ELR (cell line): ENCODE data around the gene CFLAR.
"Not testable (repeated sequence)": the region's sequence is repeated elsewhere in the genome, so short reads cannot be mapped to it uniquely, and the experiment has no call there.

Experiments used
- DNase-seq: peaks from one replicate; pipeline ENCODE4 v3.0.0-alpha.2; 2015; ENCODE audit warnings: low read depth

CFLAR gene

DNA sequence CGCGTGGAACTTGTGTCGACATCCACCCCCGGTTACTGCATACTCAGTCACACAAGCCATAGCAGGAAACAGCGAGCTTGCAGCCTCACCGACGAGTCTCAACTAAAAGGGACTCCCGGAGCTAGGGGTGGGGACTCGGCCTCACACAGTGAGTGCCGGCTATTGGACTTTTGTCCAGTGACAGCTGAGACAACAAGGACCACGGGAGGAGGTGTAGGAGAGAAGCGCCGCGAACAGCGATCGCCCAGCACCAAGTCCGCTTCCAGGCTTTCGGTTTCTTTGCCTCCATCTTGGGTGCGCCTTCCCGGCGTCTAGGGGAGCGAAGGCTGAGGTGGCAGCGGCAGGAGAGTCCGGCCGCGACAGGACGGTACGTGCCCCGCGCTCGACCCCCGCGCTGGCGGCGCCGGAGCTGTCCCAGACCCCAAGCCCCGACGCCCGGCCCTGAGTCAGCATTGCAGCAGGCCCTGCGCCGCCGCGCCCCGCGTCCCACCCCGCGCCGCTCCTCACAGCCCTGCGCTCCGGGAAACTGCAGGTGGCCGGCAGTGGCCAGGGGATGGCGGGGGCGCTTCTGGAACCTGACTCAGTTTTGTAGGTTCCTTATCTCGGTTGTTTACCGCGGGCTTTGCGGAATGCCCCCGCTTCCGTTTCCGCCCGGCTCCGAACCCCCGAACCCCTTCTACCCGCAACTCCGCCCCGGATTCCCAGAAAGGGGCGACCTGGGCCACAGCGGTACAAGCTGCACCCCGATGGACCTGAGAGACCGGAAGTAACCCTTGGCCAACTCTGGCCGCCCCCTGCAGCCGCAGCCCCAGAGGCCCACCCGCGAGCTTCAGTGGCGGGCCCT, at the start of gene CFLAR:
Gene CFLAR, plus strand, starts transcription at position 50 of the 844 bp plus-strand sequence. CDS start 13,702 bp downstream, outside the sequence.
- peak; percentile 81 for DNase-seq

DNA sequence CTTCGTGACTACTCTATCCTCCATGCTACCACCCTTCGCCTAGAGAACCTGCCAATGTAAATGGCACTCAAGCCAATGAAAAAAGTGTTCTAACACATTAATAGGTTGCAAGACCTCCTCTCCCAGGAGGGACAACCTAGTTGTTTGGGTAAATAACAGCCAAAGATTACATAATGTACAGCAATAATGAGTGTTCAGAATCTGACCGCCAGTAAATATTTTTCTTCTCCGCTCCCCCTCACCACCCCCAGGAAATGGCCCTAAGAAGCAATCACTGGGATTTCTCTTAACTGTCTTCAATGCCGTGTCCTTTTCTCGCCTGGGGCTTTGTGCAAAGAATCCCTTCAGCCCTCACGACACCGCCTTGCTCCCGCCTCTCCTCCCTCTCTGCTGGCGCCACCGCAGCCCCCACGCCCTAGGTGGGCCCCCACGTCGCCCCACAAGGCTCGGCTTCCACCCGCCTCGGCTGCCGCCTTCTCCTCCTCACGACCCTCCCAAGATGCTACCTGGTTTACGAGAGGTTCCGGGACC, 45.0 kb upstream of the CFLAR start:
- DNase-seq = peak; percentile 50

DNA sequence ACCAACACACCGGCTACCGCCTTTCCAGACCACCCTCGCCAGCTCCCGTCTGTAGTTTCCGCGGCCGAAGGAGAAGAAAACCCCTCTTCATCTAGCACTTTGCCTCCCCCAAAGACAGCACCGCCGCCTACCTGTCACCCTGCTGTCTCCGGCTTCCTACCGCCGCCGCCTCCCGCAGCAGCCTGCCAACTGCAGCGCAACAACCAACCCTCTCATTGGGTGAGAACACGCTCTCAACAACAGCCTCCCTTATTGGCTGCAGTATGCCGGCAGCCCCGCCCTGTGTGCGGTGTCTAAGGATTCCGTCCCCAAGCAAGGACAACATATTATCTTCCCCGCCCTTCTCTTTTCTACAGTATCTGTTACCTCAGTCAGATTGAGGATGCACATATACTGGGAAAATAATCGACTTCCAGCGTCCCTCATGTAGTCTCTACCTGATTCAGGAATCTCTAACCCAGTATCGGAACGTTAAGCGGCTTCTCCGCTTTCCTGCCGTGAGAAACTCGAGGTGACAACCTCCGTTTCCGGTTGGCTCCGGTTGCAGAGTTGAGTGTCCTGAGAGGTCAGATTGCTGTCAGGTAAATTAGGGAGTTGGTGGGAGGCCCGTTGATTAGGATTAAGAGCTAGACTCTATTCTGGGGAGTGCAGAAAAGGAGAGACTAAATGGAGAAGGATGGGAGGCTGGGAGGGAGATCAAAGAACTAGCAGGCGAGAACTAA, 44.3 kb upstream of the CFLAR start, which contains the start of the genes HYCC2 and NDUFB3:
Gene HYCC2, minus strand, starts transcription at position 193 of the 722 bp plus-strand sequence. CDS start 47,662 bp downstream, outside the sequence.
Gene NDUFB3, plus strand, starts transcription at position 523 of the 722 bp plus-strand sequence. CDS start 6,882 bp downstream, outside the sequence.
- DNase-seq = peak; percentile 95

DNA sequence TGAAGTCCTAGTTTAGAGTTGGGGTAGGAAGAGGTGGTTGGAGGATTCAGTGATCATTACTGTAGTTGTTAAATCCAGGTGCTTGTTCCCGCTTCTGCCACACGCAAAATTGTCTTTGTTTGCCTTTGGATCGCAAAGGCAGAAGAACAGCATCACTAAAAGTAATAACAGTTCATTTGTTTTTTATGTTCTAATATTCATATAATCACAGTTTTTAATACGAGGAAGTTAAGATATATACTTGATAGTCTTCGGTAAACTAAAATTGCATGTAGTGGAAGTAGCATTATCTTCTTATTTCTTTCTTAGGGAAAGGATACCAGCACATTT, 43.8 kb upstream of the CFLAR start:
- DNase-seq = no peak

DNA sequence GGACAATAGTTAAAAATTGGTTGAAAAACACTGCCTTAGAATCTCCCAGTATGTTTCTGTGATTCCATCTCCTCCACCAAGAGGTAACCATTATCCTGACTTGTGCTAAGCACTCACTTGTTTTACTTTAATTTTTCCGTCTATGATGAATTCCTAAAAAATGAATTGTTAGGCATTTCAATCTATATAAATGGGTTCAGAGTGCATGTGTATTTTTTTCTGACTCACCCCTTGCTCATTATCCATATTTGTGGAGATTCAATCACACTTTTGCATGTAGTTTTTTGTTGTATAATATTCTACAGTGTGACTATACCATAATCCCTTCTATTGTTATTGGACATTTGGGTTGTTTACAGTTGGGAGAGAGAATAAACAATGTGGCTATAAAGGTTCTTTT, 42.9 kb upstream of the CFLAR start:
- DNase-seq = no peak

DNA sequence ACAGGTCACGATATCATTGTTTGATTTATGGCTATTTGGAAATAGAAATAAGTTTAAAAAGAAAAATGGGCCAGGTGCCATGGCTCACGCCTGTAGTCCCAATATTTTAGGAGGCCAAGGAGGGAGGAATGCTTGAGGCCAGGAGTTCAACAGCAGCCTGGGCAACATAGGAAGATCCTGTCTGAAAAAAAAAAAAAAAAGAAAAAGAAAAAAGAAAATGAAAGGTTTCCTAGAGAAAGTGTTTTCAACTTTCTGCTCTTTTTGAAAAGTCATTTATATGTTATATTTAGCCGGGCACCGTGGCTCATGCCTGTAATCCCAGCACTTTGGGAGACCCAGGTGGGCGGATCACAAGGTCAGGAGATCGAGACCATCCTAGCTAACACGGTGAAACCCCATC, 41.0 kb upstream of the CFLAR start:
- no peak for DNase-seq

DNA sequence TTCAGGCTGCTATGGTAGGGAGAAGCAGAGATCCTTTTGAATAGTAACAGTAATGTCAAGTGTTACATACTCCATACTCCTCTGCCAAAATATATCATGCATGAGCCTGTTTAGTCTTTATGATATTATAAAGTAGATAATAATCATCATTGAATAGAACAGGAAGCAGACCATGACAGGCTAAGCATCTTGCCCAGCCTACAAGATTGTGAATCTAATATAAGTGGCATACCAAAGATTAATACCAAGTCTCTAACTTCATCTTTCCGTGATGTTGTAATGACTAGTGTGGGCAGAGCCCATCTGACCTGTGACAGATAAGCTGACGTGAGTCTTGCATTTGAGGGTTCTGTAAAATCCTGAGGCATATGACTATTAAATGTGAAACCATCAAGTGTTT, 31.1 kb upstream of the CFLAR start:
- no peak for DNase-seq

DNA sequence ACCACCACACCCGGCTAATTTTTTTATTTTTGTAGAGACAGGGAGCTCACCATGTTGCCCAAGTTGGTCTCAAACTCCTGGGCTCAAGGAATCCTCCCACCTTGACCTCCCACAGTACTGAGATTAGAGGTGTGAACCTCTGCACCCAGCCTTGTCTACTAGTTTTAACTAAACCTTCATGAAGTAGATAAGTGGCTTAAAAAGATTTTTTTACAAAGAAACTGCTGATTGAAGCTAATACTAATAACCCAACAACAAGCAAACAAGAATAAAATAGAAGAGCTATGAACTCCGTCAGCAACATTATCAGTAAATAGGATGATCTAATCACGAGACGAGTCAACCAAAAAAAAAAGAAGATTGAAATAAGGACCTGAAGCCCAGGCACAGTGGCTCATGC, 25.4 kb upstream of the CFLAR start:
- no peak for DNase-seq

DNA sequence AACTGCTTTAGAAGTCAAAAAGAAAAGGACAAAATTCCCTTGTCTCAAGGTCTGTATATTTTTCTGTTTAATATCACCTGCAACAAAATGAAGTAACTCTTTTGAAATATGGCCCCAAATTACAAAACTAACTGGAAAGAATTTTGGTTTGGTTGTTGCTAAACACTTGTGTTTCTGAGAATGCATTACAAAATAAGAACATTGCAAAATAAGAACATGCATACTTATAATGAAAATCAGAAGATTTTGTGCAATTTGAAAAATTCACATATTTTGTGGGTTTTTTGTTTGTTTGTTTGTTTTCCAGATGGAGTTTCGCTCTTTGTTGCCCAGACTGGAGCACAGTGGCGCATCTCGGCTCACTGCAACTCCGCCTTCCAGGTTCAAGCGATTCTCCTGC, 22.4 kb upstream of the CFLAR start:
- no peak for DNase-seq

DNA sequence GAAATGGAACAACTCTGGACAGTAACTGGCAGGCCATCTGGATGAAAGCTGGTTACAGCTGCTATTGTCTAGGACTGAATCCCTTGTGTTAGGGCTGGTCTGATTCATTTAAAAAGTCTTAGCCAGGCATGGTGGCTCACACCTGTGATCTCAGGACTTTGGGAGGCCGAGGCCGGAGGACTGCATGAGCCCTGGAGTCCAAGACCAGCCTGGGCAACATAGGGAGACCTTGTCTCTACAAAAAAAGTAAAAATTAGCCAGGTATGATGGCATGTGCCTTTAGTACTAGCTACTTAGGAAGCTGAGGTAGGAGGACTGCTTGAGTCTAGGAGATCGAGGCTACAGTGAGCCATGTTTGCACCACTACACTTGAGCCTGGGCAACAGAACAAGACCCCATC, 15.5 kb upstream of the CFLAR start:
- DNase-seq = no peak

DNA sequence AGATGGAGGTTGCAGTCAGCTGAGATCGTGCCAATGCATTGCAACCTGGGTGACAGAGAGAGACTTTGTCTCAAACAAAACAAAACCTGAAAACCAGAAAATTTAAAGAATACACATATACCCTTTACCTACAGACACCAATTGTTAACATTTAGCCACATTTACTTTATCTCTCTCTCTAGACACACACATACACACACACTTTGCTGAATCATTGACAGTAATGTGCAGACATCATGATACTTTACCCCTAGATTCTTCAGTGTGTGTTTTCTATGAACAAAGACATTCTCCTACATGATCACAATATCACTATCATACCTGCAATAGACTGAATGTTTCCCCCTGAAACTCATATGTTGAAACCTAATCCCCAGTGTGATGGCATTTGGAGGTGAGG, 10.2 kb upstream of the CFLAR start:
- no peak for DNase-seq

DNA sequence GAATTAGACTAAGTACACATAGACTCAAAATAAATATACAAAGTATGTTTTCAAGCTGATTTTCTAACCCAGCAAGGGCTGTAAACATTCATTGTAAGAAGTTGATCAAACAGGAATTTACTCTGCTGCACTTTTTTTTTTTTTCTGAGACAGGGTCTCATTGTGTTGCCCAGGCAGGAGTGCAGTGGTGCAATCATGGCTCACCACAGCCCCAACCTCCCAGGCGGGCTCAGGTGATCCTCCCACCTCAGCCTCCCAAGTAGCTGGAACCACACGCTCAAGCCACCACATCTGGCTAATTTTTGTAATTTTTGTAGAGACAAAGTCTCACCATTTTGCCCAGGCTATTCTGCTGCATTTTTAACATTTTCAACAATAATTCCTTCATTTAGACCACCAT, 8.3 kb upstream of the CFLAR start:
- DNase-seq = no peak

DNA sequence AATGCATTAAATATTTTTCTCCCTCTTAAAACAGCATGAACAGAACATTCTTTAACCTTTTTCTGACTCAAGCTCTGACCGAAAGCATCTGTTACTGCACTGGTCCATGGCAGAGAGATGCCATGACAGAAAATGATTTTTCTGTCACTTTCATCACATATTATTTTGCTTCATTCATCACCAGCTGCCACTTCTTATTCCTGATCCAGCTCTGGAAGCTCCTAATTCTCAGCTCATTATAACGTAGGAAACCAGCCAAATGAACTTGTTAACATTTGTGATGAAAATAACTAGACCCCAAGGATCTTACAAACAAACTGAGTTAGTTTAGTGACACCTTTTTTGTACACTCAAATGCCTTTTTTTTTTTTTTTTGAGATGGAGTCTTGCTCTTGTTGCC, 7.6 kb upstream of the CFLAR start:
- no peak for DNase-seq

DNA sequence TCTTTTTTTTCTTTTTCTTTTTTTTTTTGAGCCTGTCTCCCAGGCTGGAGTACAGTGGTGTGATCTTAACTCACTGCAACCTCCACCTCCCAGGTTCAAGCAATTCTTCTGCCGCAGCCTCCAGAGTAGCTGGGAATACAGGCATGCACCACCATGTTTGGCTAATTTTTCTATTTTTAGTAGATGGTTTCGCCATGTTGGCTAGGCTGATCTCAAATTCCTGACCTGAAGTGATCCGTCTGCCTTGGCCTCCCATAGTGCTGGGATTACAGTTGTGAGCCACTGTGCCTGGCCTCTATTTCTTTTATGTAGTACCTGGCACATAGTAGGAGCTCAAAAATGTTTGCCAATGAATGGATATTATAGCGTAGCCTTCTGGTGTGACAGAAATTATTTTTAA, 6.8 kb upstream of the CFLAR start:
- DNase-seq = no peak

DNA sequence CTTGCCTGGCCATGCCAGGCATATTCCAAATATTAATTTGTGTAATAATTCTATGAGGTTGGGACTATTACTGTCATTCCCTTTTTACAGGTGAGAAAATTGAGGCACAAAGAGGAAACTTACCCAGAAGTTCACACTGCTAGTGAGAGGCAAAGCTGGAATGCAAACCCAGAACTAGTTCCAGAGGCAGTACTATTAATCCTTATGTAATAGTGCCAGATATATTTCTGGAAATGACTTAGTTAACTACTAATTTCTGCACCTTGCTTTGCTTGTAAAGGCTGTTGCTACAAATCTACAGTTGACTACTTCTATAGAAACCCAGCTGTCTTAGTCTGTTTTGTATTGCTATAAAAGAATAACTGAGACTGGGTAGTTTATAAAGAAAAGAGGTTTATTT, 5.3 kb upstream of the CFLAR start:
- DNase-seq = no peak

DNA sequence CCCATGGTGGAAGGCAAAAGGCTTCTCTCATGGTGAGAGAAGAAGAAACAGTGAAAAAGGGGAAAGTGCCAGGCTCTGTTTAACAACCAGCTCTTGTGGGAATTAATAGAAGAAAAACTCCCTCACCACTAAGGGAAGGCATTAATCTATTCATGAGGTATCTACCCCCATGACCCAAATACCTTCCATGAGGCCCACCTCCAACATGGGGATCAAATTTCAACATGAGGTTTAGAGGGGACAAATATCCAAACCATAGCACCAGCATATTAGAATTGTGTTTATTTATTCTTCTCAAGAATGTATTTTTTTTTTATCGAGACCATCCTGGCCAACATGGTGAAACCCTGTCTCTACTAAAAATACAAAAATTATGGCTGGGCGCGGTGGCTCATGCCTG, 4.9 kb upstream of the CFLAR start:
- no peak for DNase-seq

DNA sequence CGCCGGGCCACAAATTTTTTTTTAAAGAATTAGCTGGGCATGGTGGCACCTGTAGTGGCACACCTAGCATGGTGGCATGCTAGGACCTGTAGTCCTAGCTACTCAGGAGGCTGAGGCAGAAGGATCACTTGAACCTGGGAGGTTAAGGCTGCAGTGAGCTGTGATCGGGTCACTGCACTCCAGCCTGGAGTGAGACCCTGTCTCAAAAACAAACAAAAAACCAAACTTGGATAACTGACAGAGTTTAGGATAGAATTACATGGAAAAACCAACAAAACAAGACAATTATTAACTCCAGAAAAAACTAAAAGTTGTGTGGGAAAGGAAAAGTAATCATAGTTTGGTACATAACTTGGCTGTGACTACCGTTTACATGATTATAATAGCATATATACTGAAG, 1.6 kb upstream of the CFLAR start:
- DNase-seq = no peak

DNA sequence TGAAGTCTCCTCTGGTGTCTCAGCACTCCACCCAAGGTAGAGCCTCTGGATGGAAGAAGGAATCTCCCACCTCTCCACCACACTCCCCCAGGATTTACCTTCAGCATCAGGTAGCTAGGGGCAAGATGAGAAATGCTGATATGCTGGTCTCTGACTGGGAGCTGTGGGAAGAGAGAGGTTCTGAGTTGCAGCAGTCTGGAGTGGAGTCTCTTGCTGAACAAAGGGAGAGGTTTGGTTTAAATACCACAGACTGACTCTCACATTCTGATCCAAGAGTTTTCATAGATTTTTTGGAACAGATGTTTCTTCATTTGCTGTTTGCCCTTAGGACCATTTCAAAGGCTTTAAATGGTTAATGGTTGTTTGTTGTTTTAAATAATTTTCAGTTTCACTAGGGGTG, 1.1 kb upstream of the CFLAR start:
- DNase-seq = no peak

DNA sequence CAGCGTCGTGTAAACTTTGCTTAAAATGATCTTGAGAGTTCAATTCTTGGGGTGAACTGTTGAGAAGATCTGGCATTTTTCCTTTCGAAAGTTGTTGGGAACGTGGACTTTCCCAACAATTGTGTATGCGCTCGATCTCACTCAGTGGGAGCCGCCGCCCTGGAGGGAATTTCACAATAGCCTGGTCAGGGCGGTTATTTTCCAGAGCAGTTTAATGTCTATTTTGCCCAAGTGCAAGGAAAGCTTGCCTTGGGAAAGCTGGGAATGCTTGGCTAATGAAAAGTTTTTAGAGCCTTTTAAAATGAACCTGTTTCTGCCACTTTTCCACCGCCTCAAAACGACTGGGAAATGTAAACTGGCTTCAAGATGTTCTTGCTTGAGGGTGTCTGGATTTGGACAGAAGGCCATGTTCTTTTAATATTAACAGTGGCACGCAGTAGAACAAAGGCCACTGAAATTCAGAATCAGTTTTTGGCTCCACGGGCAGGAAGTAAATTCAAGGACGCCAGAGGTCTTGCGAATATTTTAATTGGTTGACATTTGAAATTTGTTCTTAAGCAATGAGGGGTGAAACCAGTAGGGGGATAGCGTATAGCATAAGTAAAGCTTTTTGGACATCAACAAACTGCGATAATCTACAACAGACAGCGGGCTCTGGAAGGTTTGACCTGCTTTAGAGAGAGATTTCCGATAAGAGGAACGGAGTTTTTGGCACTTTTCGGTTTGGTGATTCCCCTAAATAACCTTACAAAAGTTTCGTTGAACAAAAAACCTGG, 1.2 kb downstream of the CFLAR start:
- DNase-seq = peak; percentile 86

DNA sequence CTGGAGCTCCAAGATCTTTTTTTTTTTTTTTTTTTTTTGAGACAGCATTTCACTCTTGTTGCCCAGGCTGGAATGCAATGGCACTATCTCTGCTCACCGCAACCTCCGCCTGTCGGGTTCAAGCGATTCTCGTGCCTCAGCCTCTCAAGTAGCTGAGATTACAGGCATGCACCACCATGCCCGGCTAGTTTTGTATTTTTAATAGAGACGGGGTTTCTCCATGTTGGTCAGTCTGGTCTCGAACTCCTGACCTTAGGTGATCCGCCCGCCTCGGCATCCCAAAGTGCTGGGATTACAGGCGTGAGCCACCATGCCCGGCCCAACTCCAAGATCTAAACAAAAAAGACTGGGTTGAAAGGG, 1.8 kb downstream of the CFLAR start:
- DNase-seq = not testable (repeated sequence)

DNA sequence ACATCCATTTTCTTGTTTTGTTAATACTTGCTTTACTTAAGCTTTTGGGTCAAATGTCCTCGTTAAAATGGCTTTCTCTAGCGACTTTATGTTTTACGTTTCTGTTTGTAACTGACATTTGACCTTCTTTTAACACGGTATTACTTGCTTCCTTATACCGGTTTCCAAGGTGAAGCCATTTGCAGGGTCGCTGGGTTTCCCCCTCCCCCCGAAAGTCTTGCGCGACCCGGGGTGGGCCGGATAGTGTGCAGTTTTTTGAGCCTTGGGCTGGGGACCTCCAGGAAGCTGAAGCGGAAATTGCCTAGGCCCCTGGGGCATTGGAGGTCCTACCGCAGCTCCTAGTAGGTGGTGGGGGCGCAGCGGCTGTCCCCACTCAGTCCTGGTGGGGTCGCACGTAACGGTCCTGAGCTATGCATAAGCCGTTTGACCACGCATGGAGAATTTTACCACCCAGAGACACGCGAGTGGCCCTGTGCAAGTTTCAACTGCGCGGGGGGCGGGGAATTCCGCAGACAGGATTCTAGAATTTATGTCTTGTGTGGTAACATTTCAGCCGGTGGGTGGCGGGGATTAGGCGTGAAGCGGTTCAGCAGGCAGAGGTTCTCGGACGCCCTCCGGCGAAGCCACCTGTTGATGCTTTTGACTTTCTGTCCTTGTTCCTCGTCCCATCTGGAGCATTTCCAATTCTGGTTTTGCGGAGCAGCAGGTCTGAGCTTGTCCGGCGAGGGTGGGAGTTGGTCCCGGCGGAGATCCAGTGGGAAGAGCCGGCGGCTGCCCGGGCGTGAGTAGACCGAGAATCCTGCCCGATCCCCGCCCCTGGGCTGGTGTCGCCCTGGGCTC, 2.4 kb downstream of the CFLAR start:
- peak; percentile 86 for DNase-seq
